Measurements from ENCODE around the gene SDHC.

DNA sequence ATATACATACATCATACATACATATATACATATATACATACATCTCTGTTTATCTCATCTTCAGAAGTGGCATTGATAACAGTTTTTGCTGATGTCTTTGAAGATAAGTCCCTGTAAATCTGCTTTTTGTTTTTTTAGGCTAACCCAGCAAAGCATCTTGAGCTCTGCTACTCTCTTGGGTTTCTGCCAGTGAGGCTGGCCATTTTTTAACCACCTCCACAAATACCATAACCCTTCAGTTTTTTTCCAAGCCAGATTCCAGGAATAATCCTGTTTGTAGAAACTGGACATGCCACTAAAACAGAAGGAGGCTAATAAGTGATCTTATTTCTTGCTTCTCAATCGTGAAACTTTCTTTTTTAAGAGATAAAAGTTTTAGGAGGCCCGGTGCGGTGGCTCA, 21.6 kb downstream of the SDHC start:
- TF ChIP-seq, protein P1, sequence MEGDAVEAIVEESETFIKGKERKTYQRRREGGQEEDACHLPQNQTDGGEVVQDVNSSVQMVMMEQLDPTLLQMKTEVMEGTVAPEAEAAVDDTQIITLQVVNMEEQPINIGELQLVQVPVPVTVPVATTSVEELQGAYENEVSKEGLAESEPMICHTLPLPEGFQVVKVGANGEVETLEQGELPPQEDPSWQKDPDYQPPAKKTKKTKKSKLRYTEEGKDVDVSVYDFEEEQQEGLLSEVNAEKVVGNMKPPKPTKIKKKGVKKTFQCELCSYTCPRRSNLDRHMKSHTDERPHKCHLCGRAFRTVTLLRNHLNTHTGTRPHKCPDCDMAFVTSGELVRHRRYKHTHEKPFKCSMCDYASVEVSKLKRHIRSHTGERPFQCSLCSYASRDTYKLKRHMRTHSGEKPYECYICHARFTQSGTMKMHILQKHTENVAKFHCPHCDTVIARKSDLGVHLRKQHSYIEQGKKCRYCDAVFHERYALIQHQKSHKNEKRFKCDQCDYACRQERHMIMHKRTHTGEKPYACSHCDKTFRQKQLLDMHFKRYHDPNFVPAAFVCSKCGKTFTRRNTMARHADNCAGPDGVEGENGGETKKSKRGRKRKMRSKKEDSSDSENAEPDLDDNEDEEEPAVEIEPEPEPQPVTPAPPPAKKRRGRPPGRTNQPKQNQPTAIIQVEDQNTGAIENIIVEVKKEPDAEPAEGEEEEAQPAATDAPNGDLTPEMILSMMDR (tag by site-specific recombination; IDR thresholded peaks at IDR 0.05) = no peak
- TF ChIP-seq ZNF138 (tag by site-specific recombination; IDR thresholded peaks at IDR 0.05; ENCODE audit: borderline replicate concordance) (no peak), ZBTB1 (tag by site-specific recombination; IDR thresholded peaks at IDR 0.05) (no peak), ZNF555 (tag by site-specific recombination; conservative IDR thresholded peaks at IDR 0.05) (no peak), ZNF112 (tag by site-specific recombination; IDR thresholded peaks at IDR 0.05) (no peak), ZNF274 (IDR thresholded peaks at IDR 0.05; ENCODE audit: low read length) (no peak), ZNF274 (tag by site-specific recombination; IDR thresholded peaks at IDR 0.05; ENCODE audit: borderline replicate concordance) (no peak)
